Suprapubic skin (tissue), 4 donors: ENCODE data around the gene PAIP2. TPM values are rescaled to one million over a fixed set of nuclear protein-coding genes. Genes with fewer than 3 reads are reported as not detected.
"Not testable (repeated sequence)": the region's sequence is repeated elsewhere in the genome, so short reads cannot be mapped to it uniquely, and the experiment has no call there.

ENCODE experiments used
- DNase-seq, 2 donors: peaks; one replicate each; pipeline ENCODE4 v3.0.0-alpha.2; 2019; ENCODE audit warnings: low spot score in 2 of 2
- H3K27ac ChIP-seq: fragments of 200-600 bp; sonication (generic); one replicate; pipeline ENCODE4 v1.5.1; 2019
- H3K27me3 ChIP-seq: fragments of 200-600 bp; sonication (generic); one replicate; pipeline ENCODE4 v1.5.1; 2019
- H3K36me3 ChIP-seq: fragments of 200-600 bp; sonication (generic); one replicate; pipeline ENCODE4 v1.5.1; 2019
- H3K4me1 ChIP-seq: fragments of 200-600 bp; sonication (generic); one replicate; pipeline ENCODE4 v1.5.1; 2019
- H3K4me3 ChIP-seq: fragments of 200-600 bp; sonication (generic); one replicate; pipeline ENCODE4 v1.5.1; 2019; ENCODE audit warnings: mild to moderate bottlenecking
- H3K9me3 ChIP-seq: fragments of 200-600 bp; sonication (generic); one replicate; pipeline ENCODE4 v1.5.1; 2019
- EP300 ChIP-seq: sonication (generic); formaldehyde crosslinking; IDR thresholded peaks from one replicate; pipeline ENCODE4 v1.6.1; 2017; ENCODE audit warnings: antibody characterized with exemption
- POLR2A ChIP-seq, 2 donors: fragments of 450-650 bp; IDR thresholded peaks; one replicate each; pipeline ENCODE4 v1.6.1; 2017; ENCODE audit warnings: antibody characterized with exemption in 2 of 2, mild to moderate bottlenecking in 2 of 2, moderate library complexity in 2 of 2
- POLR2AphosphoS5 ChIP-seq, 3 donors: sonication (generic); formaldehyde crosslinking; IDR thresholded peaks; one replicate each; pipeline ENCODE4 v1.6.1; 2017; ENCODE audit warnings: antibody characterized with exemption in 3 of 3
- WGBS: methylation state at CpG from one replicate; pipeline ENCODE4 v1.1.5; 2018; 5-methylcytosine and 5-hydroxymethylcytosine counted together
- total RNA-seq, 4 donors: library from RNA; depleted of rRNA; stranded (reverse); fragments of >200 nt; gene quantifications; one replicate each; pipeline ENCODE4 v1.1.0, GENCODE V29; 2016
- TF ChIP-seq, protein P1 (sequence below), 2 donors: fragments of 200-600 bp in 1 of 2; fragments of 450-650 bp in 1 of 2; sonication (generic) in 1 of 2; IDR thresholded peaks; one replicate each; pipeline ENCODE4 v1.5.1; 2016 to 2019; ENCODE audit warnings: antibody characterized with exemption in 2 of 2, mild to moderate bottlenecking in 1 of 2, moderate library complexity in 1 of 2

PAIP2 gene
- total RNA-seq, 4 donors from 2014 or later: 50.3 to 71.0 (median 53.5) TPM

DNA sequence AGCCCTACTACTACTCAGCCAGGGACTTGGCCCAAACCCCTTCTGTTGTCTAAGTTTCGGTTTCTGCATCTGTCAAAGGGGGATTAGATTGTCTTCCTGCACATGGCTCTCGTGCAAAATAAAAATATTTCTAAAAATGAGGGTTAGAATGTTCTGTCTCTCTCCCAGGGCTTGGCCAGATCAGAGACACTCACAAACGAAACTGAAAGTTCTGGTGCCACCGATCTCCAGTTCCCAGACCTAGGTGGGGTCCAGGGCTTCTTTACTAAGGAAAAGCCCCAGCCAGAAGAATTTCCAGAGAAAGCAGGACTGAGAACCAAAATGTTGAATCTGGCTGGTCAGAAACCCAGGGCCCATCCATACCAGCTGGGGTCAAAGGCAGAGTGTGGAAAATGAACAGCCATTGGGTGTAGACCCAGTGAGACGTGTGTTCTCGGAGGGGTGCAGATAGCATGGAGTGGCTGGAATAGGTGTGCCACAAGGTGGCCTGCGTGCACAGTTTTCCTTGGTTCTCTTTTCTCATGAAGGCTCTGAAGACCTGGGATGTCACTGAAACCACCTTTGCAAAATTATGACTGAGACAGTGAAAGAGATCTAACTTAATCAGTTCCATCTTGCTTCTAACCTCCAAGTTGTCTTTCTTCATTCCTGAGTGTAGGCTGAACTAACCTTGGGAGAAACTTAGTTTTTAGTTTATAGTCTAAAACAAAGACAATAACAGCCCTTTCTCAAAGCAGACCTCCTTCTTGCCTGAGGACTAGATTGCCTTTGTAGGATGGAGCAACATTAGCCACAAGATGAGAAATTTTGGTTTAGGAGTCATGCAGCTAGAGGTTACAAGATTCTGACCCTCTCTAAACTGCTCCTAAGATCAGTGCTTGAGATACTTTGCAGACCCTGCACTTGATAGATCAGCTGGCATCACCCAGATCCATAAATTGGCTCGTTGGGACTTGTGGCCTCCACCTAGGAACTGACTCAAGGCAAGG lies 43.7 kb downstream of the PAIP2 start:
- 36% methylated on average over 8 of the region's 8 CpGs for WGBS
- Histone ChIP-seq H3K4me1 (peaks cover 42% of the 10 kb centered on the region), H3K36me3 (no peaks in the 10 kb centered on the region), H3K27ac (peak overlapping the region; percentile 70), H3K4me3 (peak overlapping the region; percentile 31), H3K9me3 (no peaks in the 10 kb centered on the region), H3K27me3 (no peaks in the 10 kb centered on the region)
- DNase-seq: no peak
- TF ChIP-seq, protein P1, sequence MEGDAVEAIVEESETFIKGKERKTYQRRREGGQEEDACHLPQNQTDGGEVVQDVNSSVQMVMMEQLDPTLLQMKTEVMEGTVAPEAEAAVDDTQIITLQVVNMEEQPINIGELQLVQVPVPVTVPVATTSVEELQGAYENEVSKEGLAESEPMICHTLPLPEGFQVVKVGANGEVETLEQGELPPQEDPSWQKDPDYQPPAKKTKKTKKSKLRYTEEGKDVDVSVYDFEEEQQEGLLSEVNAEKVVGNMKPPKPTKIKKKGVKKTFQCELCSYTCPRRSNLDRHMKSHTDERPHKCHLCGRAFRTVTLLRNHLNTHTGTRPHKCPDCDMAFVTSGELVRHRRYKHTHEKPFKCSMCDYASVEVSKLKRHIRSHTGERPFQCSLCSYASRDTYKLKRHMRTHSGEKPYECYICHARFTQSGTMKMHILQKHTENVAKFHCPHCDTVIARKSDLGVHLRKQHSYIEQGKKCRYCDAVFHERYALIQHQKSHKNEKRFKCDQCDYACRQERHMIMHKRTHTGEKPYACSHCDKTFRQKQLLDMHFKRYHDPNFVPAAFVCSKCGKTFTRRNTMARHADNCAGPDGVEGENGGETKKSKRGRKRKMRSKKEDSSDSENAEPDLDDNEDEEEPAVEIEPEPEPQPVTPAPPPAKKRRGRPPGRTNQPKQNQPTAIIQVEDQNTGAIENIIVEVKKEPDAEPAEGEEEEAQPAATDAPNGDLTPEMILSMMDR (IDR thresholded peaks at IDR 0.05): no peak
- no peak for TF ChIP-seq POLR2A (IDR thresholded peaks at IDR 0.05)
- TF ChIP-seq EP300: no peak

DNA sequence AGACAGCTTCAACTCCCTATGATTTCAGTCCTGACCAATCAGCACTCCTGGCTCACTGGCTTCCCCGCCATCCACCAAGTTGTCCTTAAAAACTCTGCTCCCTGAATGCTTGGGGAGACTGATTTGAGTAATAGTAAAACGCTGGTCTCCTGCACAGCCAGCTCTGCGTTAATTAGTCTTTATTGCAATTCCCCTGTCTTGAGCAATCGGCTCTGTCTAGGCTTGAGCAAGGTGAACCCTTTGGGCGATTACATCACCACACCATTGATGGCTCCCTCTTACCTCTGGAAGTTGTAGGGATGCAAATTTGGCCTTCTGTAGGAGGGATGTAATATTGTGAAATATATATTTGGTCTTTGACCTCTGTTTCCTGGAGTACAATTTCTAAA lies 44.4 kb downstream of the PAIP2 start:
- no peak for DNase-seq
- Histone ChIP-seq H3K27me3 (no peaks in the 10 kb centered on the region), H3K4me3 (no peak overlapping the region), H3K9me3 (no peaks in the 10 kb centered on the region), H3K27ac (peak overlapping the region; percentile 25), H3K4me1 (peaks cover 42% of the 10 kb centered on the region), H3K36me3 (no peaks in the 10 kb centered on the region)
- WGBS: 61% methylated on average over 5 of the region's 5 CpGs
- TF ChIP-seq POLR2A (IDR thresholded peaks at IDR 0.05) (no peak), EP300 (no peak), POLR2AphosphoS5 (IDR thresholded peaks at IDR 0.05) (no peak)
- TF ChIP-seq, protein P1 (IDR thresholded peaks at IDR 0.05): no peak

DNA sequence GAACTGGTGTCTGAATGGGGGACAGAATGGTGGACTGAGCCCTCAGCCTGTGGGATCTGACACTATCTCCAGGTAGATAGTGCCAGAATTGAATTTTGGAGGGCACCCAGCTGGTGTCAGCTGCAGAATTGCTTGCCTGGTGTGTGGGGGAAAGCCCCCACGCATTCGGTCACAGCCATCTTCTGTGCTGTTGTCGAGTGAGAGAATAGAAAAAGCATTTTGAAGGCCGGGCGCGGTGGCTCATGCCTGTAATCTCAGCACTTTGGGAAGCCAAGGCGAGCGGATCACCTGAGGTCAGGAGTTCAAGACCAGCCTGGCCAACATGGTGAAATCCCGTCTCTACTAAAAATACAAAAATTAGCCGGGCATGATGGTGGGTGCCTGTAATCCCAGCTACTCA lies 45.3 kb downstream of the PAIP2 start:
- not testable (repeated sequence) for H3K36me3 ChIP-seq, H3K4me3 ChIP-seq, DNase-seq, H3K9me3 ChIP-seq, H3K27me3 ChIP-seq, H3K27ac ChIP-seq
- WGBS: 93% methylated on average over 10 of the region's 10 CpGs
- H3K4me1 ChIP-seq: peaks cover 50% of the 10 kb centered on the region

DNA sequence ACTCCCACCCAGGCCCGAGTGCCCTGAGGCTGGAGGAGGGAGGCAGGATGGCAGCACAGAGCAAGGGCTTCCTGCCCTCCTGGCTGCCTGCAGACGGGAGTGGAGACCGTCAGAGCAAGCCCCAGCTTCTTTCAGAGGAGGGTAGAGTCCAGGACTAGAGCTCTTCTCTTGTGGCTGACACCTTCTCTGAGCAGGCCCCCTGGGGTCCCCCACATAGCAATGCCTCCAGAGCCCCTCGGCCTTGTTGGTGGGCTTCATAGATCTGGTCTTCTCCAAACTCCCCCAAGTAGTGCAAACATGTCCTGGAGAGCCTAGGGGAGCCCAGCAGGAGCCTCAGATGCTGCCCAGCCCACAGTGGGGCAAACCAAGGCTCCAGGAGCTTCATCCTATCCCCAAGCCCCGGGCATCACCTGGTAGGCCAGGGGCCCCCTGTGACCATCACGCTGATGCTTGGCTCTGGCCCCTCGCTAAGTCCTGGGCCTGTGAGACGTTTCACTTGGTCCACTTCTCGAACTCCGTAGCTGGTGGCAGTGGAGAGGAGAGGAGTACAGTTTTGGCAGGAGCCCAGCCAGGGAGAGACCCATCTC lies 46.0 kb downstream of the PAIP2 start:
- 67% methylated on average over 1 of the region's 10 CpGs for WGBS
- H3K27ac ChIP-seq: no peak overlapping the region
- no peak overlapping the region for H3K4me3 ChIP-seq

DNA sequence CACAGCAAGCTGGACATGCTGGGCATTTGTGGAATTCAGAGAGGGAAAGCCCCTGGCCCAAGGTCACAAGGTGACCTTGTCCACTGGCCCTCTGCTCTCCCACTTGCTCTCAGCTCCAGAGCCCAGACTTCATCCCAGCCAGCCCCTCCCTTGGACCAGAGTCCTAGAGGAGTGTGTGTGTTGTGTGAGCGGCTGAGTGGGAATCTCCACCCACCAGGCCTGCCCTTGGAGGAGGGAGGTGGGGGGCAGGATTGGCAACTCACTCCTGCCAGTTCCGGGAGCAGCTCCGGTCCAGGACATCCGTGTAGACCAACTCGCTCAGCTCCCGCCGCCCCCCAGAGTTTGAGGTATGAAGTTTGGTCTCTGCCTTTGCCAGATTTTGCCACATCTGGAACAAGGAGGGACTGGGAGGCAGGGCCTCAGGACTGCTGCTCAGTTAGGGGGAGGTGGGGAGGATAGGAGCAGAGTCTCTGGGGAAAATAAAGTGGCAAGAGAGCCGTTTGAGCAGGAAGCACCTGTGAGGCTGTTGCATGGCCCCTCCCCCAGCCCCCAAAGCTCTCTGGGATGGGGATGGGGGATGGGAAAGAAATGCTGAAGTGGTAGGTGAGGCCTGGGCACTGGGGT lies 46.7 kb downstream of the PAIP2 start:
- peak in 1 of 2 donors; percentile 77 for DNase-seq
- no peak overlapping the region for H3K27ac ChIP-seq
- no peaks in the 10 kb centered on the region for H3K9me3 ChIP-seq
- TF ChIP-seq, protein P1 (IDR thresholded peaks at IDR 0.05): no peak
- no peak for TF ChIP-seq POLR2AphosphoS5 (IDR thresholded peaks at IDR 0.05)
- no peak for TF ChIP-seq EP300
- no peak for TF ChIP-seq POLR2A (IDR thresholded peaks at IDR 0.05)
- 33% methylated on average over 7 of the region's 8 CpGs for WGBS
- no peaks in the 10 kb centered on the region for H3K36me3 ChIP-seq
- no peak overlapping the region for H3K4me3 ChIP-seq
- peaks cover 6% of the 10 kb centered on the region for H3K27me3 ChIP-seq
- H3K4me1 ChIP-seq: peaks cover 56% of the 10 kb centered on the region

More for the DNA sequence above, 46.0 kb downstream of the PAIP2 start:
- H3K27me3 ChIP-seq: peaks cover 4% of the 10 kb centered on the region
- DNase-seq: peak in 1 of 2 donors; percentile 67
- H3K36me3 ChIP-seq: no peaks in the 10 kb centered on the region
- peaks cover 56% of the 10 kb centered on the region for H3K4me1 ChIP-seq
- no peaks in the 10 kb centered on the region for H3K9me3 ChIP-seq
- TF ChIP-seq POLR2AphosphoS5 (IDR thresholded peaks at IDR 0.05) (no peak), EP300 (no peak), POLR2A (IDR thresholded peaks at IDR 0.05) (no peak)
- TF ChIP-seq, protein P1 (IDR thresholded peaks at IDR 0.05): no peak
